GM18502 (cell line): ENCODE results near the gene KRT12.
"Not testable (repeated sequence)": the region's sequence is repeated elsewhere in the genome, so short reads cannot be mapped to it uniquely, and the experiment has no call there.

Experiments
- ATAC-seq: cut with Tn5 transposase; IDR thresholded peaks from one replicate; pipeline ENCODE4 v1.9.1; 2021; ENCODE audit warnings: mild to moderate bottlenecking; ENCODE audit not compliant: unreplicated experiment, poor library complexity

The KRT12 gene

DNA sequence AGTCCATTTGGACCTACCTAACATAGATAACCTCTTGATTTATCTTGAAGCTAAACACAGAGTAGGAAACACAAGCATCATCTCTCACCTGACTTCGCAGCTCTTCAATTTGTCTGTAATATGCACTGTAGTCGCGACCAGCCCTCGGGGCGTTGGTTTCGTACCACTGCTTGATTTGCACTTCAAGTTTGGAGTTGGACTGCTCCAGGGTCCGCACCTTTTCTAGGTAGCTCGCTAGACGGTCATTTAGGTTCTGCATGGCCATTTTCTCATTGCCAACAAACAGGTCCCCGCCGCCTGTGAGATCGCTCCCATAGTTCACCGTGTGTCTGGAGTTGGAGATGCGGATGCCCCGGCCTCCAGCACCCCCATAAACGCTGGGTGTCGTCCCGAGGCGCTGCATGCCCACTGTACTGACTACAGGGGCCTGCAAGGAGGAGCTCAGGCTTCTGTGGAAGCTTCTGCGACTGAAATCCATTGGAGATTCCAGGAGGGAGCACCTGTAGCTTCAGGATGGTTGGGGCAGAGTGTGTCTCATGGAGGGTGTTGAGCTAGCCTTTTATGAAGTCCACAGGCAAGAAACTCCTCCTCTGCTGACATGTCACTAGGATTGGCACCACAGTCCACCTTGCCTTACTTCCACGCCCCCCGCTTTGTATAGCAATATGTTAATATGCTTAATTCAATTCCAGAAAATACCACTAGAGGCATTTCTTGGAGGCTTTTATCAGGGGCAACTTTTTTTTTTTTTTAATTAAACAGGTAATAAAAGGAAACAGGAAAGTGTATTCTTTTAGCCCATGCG, 17.9 kb upstream of the KRT12 start, which contains the start of gene KRT20:
KRT20 (minus strand) TSS at position 535 of the 805 bp plus-strand sequence; CDS start at position 478, 57 bp downstream.
- no peak for ATAC-seq

DNA sequence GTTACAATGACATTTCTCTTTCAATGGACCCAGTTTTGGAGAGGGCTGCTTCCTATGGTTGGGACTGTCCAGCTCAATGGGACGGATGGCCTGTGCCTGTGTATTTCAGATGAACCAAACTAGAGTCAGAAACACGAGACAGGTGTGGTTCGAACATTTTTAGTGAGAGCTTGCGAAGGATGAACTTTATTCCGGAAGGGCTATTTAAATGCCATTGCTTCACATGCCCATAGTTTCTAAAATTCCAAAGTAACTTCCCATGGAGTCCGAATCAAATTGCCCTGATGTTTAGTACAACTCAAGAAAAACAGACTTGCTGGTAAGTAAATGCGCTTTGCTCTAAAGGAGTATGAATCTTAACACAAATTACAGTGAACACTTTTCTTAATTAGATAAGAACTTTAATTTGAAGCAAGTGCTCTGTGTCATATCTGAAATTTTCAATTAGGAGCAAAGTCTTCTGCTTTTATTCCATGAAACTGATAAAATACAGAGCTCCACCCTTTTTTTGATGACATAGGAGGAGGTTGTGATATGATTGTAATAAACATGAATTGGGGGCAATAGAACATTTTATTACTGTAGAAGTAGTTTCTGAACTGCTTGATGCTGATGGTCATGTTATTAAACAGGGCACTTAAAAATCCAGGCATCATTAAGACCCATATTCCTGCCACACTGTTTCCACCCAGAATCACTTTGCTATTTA, 16.8 kb upstream of the KRT12 start:
- no peak for ATAC-seq

DNA sequence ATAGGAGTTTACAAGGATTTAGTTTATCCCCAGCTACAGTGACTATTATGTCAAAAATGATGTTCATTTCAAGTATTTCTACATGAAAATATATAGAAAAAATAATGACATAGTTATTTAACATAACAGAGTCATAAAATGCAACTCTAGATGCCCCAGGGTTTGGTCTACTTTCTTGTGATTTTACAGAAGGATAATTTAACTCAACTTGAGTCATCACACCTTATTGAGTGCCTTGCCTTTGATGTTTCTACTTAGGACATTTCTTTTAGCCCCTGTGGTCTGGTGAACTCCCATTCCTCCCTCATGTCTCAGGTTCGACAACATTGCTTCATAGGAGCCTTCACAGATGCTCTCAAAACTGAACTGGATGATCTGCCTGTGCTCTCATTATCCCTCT, 16.0 kb upstream of the KRT12 start:
- ATAC-seq, result no peak

DNA sequence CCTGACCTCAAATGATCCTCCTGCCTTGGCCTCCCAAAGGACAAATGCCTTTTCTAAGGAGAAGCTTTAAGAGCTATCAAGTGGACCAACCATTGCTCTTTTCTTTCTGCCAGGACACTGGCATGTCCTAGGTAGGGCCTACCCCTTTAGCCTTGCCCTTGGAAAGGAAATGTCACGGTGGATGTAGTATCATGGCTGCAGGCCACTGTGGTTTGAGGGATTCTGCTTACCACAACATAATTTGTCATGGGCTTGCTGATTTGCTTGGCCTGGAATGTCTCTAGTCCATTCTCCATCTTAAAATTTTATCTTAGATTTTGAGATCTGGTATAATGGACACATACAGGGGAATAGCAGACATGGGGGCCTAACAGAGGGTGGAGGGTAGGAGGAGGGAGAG, 12.0 kb upstream of the KRT12 start:
- no peak for ATAC-seq

DNA sequence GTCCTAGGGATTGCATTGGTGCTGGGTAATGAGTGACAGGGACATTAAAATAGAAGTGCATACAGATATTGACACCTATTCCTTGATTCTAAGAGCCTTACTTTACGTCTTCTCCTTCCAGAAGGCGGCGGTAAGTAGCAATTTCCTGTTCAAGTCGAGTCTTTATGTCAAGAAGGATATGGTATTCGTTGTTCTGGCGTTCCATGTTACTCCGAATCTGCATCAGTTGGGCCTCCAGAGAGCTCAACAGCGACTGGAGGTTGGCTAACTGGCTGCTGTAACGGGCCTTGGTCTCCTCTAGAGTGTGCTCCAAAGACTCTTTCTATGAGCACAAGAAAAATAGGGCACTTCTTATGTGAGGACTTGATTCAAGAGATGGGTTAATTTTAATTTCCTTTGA, 11.0 kb upstream of the KRT12 start:
- no peak for ATAC-seq

DNA sequence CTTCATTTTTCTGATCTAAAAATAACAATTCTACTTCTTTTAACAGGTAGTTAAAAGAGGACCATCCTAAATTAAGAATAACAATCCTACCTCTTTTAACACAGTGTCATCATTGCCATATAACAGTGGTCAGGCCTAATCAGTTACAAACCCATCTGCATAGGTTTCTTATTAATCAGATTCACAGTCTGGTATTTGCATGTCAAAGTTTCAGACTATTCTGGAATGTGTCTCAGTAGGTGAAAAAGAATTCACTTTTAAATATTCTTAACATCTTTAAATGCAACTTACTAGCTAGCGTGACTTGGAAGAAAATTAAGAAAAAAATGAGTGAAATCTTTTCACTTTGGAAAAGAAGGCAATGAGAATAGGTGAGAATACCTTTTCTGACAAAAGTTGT, 6.8 kb upstream of the KRT12 start:
- no peak for ATAC-seq

DNA sequence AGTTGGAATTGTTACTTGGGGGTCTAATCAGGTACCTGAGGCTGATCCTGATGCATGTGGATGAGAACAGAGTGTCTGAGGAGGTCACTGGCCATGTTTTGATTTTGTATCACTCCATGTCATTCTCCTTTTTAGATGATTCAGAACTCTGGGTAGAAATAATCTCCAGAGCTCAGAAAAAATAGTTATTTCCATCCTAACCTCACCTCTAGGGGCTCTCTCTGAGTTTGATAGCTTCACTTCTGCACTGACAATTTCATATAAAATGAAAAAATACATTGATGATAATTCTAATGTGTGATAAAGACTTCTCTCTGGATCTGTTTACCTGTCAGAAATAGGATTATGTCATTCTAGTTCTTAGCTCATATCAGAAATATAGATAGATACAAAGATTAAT, 6.2 kb upstream of the KRT12 start:
- ATAC-seq, result no peak

DNA sequence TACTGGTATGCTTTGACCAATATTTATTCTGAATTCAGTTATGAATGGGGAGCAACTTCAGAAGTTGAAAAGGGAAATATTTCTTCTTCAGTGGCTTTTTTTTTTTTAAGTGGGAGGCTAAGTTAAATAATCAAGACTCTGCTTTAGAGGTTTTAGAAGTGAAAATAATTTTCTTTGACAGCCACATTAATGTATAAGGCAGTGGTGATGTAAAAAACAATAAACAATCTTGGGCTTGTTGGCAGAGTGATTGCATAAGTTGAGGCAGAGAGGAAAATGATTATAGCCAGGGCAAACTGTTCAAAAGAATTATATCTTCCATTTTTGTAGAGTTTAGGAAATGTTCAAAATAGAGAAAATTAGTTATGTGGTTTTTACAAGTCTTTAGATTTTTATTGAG, 5.4 kb upstream of the KRT12 start:
- ATAC-seq, result no peak

DNA sequence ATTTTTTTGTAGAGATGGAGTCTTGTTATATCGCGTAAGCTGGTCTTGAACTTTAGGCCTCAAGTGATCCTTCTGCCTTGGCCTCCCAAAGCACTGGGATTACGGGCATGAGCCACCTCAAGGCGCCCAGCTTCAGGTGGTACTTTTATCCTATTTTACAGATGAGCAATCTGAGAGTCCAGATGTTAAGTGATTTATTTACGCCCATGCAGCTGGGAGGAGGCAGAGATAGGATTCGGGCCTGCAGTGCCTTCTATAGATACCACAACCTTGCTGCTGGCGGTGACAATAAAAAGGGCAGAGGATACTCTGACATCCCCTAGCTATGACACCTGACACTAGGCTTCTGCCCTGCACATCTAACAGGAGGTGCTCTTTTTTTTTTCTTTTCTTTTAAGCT, 4.3 kb upstream of the KRT12 start:
- ATAC-seq, result no peak

DNA sequence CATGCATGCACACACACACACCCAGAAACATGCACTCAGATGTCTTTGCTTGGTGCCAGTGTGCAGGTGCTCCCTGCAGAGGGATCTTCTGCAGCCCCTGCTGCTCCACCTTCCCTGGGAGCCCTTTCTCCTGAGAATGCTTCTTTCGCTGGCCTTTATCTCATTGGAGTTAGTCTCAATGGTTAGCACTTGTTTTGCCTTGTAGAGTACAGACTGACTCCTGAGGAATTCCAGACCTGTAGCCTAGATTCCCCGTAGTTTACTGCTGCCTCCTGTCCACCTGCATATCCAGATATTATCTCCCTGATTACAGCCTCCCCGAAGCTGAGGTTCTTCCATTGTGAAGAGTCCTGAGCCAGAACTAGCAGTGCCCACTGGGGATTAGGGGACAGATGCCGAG, 3.1 kb upstream of the KRT12 start:
- no peak for ATAC-seq

DNA sequence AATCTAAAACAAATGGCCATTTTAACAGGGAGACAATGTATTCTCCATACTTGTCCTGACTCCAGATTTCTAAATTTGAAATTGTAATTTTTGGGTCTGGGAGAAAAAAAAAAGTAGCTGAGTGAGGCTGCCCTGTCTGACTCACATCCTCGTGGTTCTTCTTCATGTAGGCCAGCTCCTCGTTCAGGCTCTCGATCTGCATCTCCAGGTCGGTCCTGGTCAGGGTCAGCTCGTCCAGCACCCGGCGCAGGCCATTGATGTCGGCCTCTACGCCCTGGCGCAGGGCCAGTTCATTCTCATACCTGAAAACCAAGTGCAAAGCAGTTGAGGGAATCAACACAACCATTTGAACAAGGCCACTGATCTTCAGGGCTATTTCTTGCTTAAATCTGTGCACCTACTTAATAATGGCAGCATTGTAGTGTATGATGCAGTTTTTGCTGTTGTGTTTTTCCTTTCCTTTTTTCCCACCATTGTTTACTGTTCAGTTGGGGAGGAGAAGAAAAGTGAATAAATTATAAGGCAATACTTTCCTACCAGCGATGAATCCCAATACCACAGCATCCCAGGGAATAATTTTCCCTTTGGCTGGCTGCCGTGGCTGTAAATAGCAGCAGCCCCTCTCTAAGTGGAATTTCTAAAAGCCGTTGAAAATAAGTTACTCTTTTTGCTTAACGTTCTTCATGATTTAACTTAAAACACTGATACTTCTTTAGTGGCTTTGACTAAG, 2.2 kb downstream of the KRT12 start:
- ATAC-seq, result no peak

DNA sequence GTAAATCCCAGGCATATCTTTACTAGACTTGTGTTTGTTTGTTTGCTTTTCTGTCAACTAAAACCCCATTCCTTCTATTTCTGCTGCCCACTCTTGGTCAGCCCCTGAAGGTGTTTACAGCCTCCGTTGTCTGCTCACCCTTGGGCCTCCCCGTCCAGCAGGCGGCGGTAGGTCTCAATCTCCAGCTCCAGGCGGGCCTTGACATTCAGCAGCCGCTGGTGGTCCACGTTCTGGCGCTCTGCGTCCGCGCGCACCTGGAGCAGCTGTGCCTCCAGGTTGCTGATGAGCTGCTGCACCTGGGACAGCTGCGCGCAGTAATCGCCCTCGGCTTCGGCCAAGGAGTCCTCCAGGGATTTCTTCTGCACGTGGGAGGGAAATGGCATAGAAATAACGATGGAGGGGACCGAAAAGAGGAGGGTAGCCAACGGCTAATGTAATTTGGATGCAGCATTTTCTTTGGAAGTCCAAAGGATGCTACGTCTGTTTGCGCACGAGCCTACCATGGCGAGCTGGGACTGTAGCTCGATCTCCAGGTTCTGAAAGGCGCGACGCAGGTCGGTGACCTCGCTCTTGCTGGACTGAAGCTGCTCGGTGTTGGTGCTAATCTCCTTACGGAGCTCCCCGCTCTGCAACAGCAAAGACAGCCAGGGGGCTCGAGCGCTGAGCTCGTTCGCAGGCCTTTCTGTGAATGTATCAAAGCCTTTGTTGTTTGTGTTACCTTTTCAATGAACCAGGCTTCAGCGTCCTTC, 3.9 kb downstream of the KRT12 start:
- no peak for ATAC-seq

DNA sequence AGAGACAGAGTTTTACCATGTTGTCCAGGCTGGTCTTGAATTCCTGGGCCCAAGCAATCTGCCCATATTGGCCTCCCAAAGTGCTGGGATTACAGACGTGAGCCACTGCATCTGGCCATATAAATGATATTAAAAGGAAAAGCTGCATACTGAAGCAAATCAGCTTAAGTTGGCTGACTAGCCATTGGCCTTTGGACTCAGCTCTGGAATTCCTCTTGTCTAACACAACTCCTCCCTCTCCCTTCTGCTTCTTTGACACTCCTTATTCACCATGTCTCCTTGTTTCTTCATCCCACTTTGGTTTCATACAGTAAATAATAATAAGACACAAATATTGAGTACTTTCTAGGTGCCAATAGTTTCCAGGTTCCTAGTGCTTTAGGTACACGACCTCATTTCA, 7.5 kb downstream of the KRT12 start:
- ATAC-seq, result no peak

DNA sequence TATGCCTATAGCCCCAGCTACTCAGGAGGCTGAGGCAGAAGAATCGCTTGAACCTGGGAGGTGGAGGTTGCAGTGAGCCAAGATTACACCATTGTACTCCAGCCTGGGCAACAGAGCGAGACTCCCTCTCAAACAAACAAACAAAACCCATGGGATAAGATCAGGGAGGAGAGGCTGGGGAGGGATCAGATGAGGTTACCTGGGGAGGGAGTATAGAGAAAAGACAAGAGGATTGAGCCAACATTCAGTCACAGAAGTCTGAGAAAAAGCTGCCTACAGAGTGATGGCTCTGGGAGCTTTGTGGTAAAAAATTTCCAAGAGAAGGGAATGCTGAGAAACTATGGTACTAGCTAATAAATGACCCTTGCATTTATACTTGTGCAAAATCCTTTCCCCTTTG, 8.4 kb downstream of the KRT12 start:
- ATAC-seq, result not testable (repeated sequence)

DNA sequence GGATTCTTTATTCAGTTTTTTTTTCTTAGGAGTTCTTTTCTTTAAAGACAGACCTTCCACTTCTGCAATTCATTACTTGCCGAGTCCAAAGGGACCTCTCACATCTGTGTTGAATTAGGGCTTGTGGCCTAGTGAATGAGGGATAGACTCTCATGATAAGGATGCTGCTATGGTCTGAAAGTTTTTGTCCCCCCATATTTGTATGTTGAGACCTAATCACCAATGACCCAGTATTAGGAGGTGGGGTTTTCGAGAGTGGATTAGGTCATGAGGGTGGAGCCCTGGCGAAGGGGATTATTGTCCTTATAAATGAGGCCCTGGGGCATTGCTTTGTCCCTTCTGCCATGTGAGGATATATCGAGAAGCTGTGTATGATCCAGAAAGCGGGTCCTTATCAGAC, 9.5 kb downstream of the KRT12 start:
- ATAC-seq, result no peak

DNA sequence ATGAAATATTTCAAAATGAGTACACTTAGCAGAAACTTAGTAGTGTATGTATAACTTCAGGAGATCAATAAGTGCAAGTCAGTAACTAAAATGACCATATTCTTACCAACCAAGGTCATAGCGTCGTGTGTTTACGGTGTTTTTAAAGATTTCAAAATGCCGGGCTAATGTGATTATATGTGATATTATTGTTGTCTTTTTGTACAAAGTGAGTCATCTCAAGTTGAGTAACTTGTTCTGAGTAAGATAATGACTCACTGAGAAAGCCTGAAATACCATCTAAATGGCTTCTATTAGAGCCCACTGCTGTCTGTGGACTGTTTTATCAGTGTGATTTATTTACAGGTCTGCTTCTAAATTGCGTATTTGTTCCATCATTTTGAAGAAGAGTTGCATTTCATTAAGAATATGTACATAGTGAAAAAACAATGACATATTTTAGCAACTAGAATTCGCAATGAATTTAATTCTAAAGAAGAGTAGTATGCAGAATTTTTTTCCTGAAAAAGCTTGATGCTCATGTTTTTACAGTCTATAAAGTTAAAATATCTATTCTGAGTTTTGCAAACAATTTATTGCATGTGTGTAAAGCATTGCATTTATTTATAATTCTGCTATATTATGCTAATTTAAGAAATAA, 12.7 kb downstream of the KRT12 start:
- ATAC-seq, result no peak

DNA sequence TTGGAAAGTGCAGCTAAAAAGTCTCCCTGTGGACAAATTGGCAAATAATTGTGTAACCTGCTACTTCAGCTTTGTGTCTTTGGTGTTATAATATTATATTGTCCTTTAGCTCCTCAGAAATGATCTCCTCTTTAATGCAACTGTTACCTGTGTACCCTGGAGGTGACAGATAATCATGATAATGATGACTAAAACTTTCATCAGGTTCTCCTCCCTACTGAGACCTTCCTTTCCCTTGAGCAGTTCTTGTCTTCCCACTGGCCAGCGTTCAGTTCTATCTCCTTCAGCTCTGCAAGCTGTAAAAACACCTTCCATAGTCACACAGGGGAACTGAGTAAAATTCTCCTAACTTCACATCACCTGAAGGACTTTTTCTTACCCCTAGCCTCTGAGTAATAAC, 14.7 kb downstream of the KRT12 start:
- no peak for ATAC-seq

DNA sequence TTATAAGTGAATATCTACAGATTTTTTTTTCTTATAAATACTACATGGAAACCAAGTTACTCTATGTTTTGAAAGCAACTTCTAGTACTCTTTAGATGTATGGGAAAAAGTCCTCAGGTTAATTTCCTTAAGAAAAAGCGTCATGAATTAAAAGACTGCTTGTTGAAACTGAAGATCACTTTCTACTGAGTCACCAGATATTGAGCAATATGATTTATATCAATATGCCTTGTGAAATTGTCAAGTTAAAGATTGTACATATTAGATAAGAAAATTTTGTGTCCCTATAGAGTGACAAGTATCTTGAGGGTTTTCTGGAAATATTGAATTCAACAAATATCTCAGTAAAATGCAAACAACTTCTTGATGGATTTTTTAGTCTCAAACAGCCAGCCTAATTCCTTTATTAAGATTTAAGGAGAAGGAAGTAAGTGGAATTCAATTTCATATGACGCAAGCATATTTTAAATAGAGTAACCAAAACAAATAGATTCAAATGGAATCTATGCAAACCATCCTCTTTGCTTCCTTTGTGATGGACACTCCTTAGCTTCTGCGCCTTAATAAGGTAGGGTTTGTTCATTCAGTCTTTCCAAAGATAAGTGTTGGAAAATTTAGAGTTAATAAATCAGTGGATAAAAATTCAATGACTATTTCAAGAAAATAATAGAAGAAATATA, 16.6 kb downstream of the KRT12 start:
- ATAC-seq, result no peak

DNA sequence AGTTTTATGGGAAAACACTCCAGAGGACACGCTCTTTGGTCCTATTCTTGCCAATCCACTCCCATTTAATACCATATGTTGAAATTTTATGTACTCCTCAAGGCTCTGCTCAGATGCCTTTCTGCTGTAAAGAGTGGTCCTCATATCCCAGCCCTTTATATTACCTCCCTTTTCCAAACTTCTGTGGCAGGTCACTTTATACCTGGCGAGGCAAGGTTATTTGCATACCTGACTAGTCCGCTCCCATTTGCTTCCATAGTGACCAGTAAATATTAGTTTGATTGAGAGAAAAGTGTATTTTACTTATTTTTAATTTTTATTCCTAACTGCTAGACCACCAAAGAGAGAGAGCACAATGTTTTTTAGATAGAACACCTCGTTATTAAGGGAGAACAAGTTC, 17.3 kb downstream of the KRT12 start:
- ATAC-seq, result no peak
